ENCODE measurements around the gene RPL9. TPM values are rescaled to one million over a fixed set of nuclear protein-coding genes. Genes with fewer than 3 reads are reported as not detected.

RPL9 gene
- total and polyA plus RNA-seq, 2 of the 13 experiments (the other 11 are each of a cell fraction or from before 2014, with no cell fraction given): 993 to 2,148 TPM

- no peak for FAIRE-seq
These were observed 27.6 kb upstream of the RPL9 start for GRCh38 chr4:39486221-39486804.

GRCh38 chr4:39484582-39485272 lies 26.0 kb upstream of the RPL9 start:
- 61% methylated on average over 6 of the region's 6 CpGs for WGBS (ENCODE audit: low lambda C conversion rate)
- Histone ChIP-seq H2AFZ (ENCODE audit: low read length) (no peak overlapping the region), H3K4me1 (ENCODE audit: insufficient read depth, low read length) (peaks cover 33% of the 10 kb centered on the region), H3K27me3 (ENCODE audit: control insufficient read depth in 1 of 2, insufficient read depth in 2 of 2, low read length in 2 of 2) (no peaks in the 10 kb centered on the region), H3K79me2 (ENCODE audit: insufficient read depth, low read length) (no peaks in the 10 kb centered on the region), H3K4me2 (ENCODE audit: low read depth, low read length) (no peak overlapping the region), H3K9ac (ENCODE audit: insufficient read depth, low read depth, low read length) (no peak overlapping the region), H3K27ac (ENCODE audit: extremely low read length, insufficient read depth, low read length) (no peak overlapping the region), H4K20me1 (ENCODE audit: insufficient read depth, low read length) (no peaks in the 10 kb centered on the region), H3K9me3 (ENCODE audit: low read length) (no peaks in the 10 kb centered on the region), H3K36me3 (replicated peaks in 1 of 2; ENCODE audit: control insufficient read depth in 1 of 2, insufficient read depth in 2 of 2, low read length in 2 of 2) (no peaks in the 10 kb centered on the region), H3K4me3 (replicated peaks in 1 of 3; ENCODE audit: insufficient read depth in 1 of 3, low read depth in 2 of 3, low read length in 3 of 3) (no peak overlapping the region)
- intact Hi-C loops (cut with micrococcal nuclease; ENCODE audit: unreplicated experiment): no loop called here
- no peak for FAIRE-seq
- ChIA-PET CTCF (ENCODE audit: low intra/inter-chr PET ratio, low total read pairs) (no interaction called here), POLR2A (no interaction called here)
- in situ Hi-C loops (cut with HindIII; ENCODE audit: extremely low pct_ligation_motif_present, low pct_unique_long_range_greater_than_20kb): no loop called here
- no peak for DNase-seq (ENCODE audit: low spot score)
- TF ChIP-seq ZBTB44 (CRISPR knock-in tag; IDR thresholded peaks at IDR 0.05): no peak
- TF ChIP-seq ZNF589 (CRISPR knock-in tag; conservative IDR thresholded peaks at IDR 0.05): no peak
- no peak for TF ChIP-seq NFKB2 (CRISPR knock-in tag; IDR thresholded peaks at IDR 0.05; ENCODE audit: borderline replicate concordance)
- ATAC-seq: no peak
- BruUV-seq (replicated peaks): no TSS peak

More at GRCh38 chr4:39486221-39486804, 27.6 kb upstream of the RPL9 start:
- 52% methylated on average over 10 of the region's 10 CpGs for WGBS (ENCODE audit: low lambda C conversion rate)
- Histone ChIP-seq H3K79me2 (ENCODE audit: insufficient read depth, low read length) (no peaks in the 10 kb centered on the region), H3K4me3 (replicated peaks in 1 of 3; ENCODE audit: insufficient read depth in 1 of 3, low read depth in 2 of 3, low read length in 3 of 3) (no peak overlapping the region), H3K9ac (ENCODE audit: insufficient read depth, low read depth, low read length) (no peak overlapping the region), H4K20me1 (ENCODE audit: insufficient read depth, low read length) (no peaks in the 10 kb centered on the region), H3K27ac (ENCODE audit: extremely low read length, insufficient read depth, low read length) (no peak overlapping the region), H3K4me1 (ENCODE audit: insufficient read depth, low read length) (peaks cover 43% of the 10 kb centered on the region), H2AFZ (ENCODE audit: low read length) (no peak overlapping the region), H3K4me2 (ENCODE audit: low read depth, low read length) (peak overlapping the region; percentile 41), H3K36me3 (replicated peaks in 1 of 2; ENCODE audit: control insufficient read depth in 1 of 2, insufficient read depth in 2 of 2, low read length in 2 of 2) (no peaks in the 10 kb centered on the region), H3K27me3 (ENCODE audit: control insufficient read depth in 1 of 2, insufficient read depth in 2 of 2, low read length in 2 of 2) (no peaks in the 10 kb centered on the region), H3K9me3 (ENCODE audit: low read length) (no peaks in the 10 kb centered on the region)
- no peak for TF ChIP-seq ZNF761 (CRISPR knock-in tag; conservative IDR thresholded peaks at IDR 0.05)
- no peak for TF ChIP-seq ZFP82 (CRISPR knock-in tag; IDR thresholded peaks at IDR 0.05; ENCODE audit: borderline replicate concordance)
- BruUV-seq (replicated peaks): no TSS peak
- ATAC-seq (peak; percentile 16), DNase-seq (ENCODE audit: low spot score) (no peak)
- intact Hi-C loops (cut with micrococcal nuclease; ENCODE audit: unreplicated experiment): no loop called here
- ChIA-PET POLR2A (no interaction called here), CTCF (ENCODE audit: low intra/inter-chr PET ratio, low total read pairs) (no interaction called here)
- in situ Hi-C loops (cut with HindIII; ENCODE audit: extremely low pct_ligation_motif_present, low pct_unique_long_range_greater_than_20kb): no loop called here

Measured in HepG2 (cell line).